ENCODE results near the gene TASOR2. TPM values are rescaled to one million over a fixed set of nuclear protein-coding genes. Genes with fewer than 3 reads are reported as not detected.

The TASOR2 gene
- total RNA-seq: 58.8 and 94.8 TPM in 2 replicates

GRCh38 chr10:5684318-5684970 is at the start of gene TASOR2:
TASOR2 (plus strand) TSS chr10:5684838; CDS start chr10:5720643, 35,805 bp downstream.

GRCh38 chr10:5666008-5666840 is 18.4 kb upstream of the TASOR2 start, which contains the start of gene ASB13:
ASB13 (minus strand) TSS chr10:5666595; CDS start chr10:5666551, 44 bp downstream.

Other genes starting within 250 kb of the TASOR2 start
- gene CALML5, start 185.3 kb upstream of the TASOR2 start, total RNA-seq: not detected in 2 replicates
- not detected in 2 replicates for gene CALML3, start 159.9 kb upstream of the TASOR2 start, total RNA-seq
- 10.8 and 12.1 TPM in 2 replicates for gene ASB13, start 18.2 kb upstream of the TASOR2 start, total RNA-seq
- 575 and 624 TPM in 2 replicates for gene GDI2, start 128.6 kb downstream of the TASOR2 start, total RNA-seq
- 7.7 and 10.6 TPM in 2 replicates for gene ANKRD16, start 205.1 kb downstream of the TASOR2 start, total RNA-seq
- 79.2 and 80.1 TPM in 2 replicates for gene FBH1, start 205.4 kb downstream of the TASOR2 start, total RNA-seq